Erythroblast (primary cell): ENCODE results near the gene CDC25A.

Experiments
- DNase-seq, 2 experiments: peaks; one replicate each; lab custom pipeline; 2025; lab: John Stamatoyannopoulos, UW
- GATA1 ChIP-seq: IDR thresholded peaks from 2 replicates; pipeline ENCODE4 v1.6.1; 2011; ENCODE audit warnings: low read depth, mild to moderate bottlenecking, control low read depth, low read length, moderate library complexity
- POLR2A ChIP-seq: IDR thresholded peaks from 2 replicates; pipeline ENCODE4 v1.6.1; 2011; ENCODE audit warnings: mild to moderate bottlenecking, low read length

The CDC25A gene

DNA sequence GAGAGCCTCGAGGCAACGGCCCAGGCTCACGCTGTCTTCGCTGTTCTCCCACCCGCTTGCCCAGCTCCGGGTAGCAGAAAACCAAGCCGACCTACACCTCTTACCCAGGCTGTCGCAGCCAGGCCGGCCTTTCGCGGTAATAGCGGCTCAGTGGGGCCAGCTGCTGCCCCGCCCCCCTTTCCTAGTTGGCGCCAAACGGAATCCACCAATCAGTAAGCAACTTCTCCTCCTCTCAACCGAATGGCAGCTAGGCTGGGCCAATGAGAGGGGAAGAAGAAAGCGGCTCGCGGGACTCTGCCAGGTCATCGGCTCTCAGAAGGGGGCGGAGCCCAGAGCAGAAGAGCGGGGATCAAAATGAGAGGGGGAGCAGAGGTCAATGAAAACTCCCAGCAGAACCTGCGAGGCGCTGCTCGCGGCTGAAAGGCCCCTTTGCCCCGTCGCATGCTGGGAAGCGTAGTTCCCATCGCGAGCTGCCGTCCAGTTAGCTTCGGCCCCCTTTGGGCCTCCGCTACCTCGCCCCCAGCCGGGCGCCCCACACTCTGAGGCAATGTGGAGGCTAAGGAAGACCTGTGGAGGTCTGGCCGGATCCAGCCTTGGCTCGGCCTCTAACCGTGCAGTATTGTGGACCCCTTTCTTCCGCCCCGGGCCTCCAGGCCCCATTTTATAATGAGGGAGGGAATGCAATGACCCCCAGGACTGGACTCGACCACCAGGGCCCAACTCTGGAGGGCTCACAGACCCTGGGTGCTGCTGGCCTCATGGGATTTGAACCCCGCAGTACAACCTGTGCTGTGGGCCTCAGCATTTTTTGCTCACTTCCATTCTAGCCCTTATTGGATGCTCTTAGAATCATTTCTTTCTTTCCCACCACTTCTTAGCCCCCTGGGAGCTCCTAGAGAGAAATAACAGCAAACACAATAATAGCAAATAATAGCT is at the start of gene CDC25A:
Gene CDC25A (minus strand): TSS at position 152 of the 936 bp plus-strand sequence. CDS start 470 bp downstream, outside the sequence.
- DNase-seq, result peak; percentile 99
- TF ChIP-seq POLR2A (peak; percentile 90), GATA1 (no peak)

GRCh38 chr3:48236531-48236930 is 48.3 kb upstream of the CDC25A start:
- no peak for TF ChIP-seq GATA1
- TF ChIP-seq POLR2A, result no peak
- DNase-seq, result no peak

GRCh38 chr3:48233542-48233941 is 45.3 kb upstream of the CDC25A start:
- TF ChIP-seq GATA1 (no peak), POLR2A (no peak)
- DNase-seq, result no peak

DNA sequence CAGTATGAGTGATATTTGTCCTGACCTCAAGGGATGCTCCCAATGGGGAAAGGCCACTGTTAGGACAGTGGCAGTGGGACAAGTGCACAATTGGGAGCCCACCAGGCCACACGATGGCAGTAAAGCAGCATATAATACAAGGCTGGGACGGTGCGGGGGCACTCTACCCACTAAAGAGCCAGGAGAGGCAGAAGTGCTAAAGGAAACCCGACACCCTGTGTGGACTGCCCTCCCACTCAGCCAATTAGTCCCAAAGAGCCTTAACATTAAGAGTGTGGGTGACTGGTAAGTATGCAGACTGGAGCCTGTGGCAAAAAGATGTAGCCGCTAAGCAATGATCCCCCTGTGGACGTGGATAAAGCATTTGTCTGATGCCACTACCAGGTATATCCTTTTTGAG is 44.5 kb upstream of the CDC25A start:
- DNase-seq, result peak; percentile 58 to 60
- no peak for TF ChIP-seq GATA1
- TF ChIP-seq POLR2A, result no peak

GRCh38 chr3:48232232-48232631 is 44.0 kb upstream of the CDC25A start:
- no peak for TF ChIP-seq GATA1
- no peak for TF ChIP-seq POLR2A
- no peak for DNase-seq

- no peak for TF ChIP-seq GATA1
- no peak for TF ChIP-seq POLR2A
- DNase-seq, result no peak
Observed at GRCh38 chr3:48226939-48227338, 38.7 kb upstream of the CDC25A start.

DNA sequence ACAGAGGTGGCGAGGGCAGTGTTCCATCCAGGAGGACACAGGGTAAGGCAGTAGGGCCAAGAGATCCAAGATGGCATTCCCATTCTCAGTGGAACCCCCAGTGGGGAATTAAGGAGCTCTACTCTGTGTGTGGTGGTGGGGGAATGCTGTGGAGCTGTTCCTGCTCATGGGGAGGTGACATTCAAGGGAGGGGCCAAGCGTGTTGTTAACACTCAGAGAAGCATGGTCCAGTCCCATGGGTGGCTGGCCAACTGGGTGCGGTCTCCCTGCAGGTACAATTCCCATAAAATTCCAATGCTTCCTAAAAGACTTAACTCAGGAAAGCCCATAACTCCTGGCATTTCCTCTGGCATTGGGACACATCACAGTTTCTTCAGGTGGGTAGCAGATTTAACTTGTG is 37.4 kb upstream of the CDC25A start:
- no peak for TF ChIP-seq GATA1
- TF ChIP-seq POLR2A, result no peak
- no peak for DNase-seq

GRCh38 chr3:48222616-48223513 is 34.6 kb upstream of the CDC25A start, which contains the start of gene CAMP:
Gene CAMP (plus strand): TSS chr3:48223495. CDS start chr3:48223512, 17 bp downstream.
- no peak for TF ChIP-seq POLR2A
- no peak for TF ChIP-seq GATA1
- peak in 1 of 2 experiments; percentile 24 for DNase-seq

DNA sequence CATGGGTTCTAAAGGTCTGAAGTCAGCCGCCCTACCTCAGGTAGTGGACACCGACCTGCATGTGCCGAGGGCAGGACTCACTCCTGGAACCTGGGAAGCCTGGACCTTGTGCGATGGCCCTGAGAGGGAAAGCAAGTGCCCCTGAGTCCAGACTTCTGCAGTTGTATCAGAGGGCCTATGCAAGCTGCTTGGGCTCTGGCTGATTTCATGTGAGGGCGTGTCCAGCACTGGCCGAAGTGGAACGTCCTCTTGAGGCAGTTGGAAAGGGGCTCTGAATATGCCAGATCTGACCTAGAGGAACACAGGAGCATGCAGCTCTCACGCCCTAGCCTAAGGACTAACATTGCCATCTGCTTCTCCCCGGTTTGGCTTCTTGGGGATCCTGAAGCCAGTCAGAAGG is 32.5 kb upstream of the CDC25A start:
- TF ChIP-seq GATA1, result no peak

GRCh38 chr3:48219543-48219942 is 31.3 kb upstream of the CDC25A start:
- TF ChIP-seq GATA1, result no peak
- no peak for TF ChIP-seq POLR2A
- DNase-seq, result no peak

More for the DNA sequence above, 32.5 kb upstream of the CDC25A start:
- no peak for DNase-seq

DNA sequence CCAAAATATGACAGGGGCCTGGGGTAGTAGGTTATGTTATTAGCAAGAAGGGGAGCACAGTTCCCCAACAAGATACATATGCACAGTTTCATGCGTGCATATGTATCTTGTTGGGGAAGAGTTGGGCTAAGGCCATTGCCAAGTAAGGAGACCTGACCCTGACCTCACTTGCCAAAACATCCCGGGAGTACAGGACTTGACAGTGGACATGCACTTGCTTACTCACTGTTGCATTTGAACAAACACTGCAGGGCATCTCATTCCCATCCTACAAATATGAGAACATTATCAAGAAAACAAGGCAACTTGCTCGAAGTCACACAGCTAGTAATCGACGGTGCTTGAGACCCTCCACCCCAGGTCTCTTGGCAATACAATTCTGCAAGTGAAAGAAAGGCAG is 30.3 kb upstream of the CDC25A start:
- TF ChIP-seq POLR2A (no peak), GATA1 (no peak)
- DNase-seq, result no peak

DNA sequence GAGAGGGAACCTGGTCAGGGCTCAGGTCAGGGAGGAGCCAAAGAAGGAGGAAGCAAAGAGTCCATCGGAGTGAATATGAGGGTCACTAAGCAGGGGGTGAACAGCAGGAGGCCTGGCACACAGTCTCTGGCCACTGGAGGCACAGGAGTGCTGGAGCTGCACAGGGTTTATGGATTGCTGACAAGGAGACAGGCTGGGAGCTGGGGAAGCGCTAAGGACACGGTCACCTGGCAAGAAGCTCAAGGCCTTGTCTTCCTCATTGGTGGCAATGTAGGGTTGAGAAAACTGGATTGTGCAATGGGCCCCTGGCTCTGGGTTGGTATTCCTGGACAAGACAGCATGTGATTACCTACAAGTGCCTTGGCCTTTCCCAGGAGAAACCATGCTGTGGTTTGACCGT is 29.2 kb upstream of the CDC25A start:
- DNase-seq, result no peak
- no peak for TF ChIP-seq GATA1
- TF ChIP-seq POLR2A, result no peak

- DNase-seq, result no peak
- no peak for TF ChIP-seq GATA1
- TF ChIP-seq POLR2A, result no peak
Observed at GRCh38 chr3:48215876-48216275, 27.7 kb upstream of the CDC25A start.

DNA sequence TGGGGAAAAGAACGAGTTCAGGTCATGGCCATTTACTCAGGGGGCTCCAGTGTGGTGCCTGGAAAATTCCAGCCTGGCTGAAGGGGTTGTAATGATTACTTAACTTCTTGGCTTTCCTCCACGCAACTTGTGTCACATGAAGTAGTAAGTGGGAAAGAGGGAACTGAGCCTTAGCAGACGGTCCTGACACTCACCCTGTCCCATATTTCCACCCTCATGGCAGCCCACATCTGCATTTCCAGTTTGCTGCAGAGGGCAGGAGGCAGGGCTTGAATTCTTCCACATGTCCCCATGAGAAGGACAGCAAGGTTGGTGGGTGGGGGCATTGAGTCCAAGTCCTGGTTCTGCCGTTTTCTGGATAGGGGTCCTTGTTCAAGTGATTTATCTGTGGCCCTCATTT is 27.2 kb upstream of the CDC25A start:
- DNase-seq, result no peak
- no peak for TF ChIP-seq GATA1
- TF ChIP-seq POLR2A, result no peak
